Trophoblast cell (in vitro differentiated cells and primary cell): ENCODE data around the gene ATP13A2.
A peak's percentile ranks its signal among the peaks of the same experiment; 100 is the strongest.
"Not testable (repeated sequence)": the region's sequence is repeated elsewhere in the genome, so short reads cannot be mapped to it uniquely, and the experiment has no call there.

Source experiments
- DNase-seq, 2 donors: peaks; one replicate each; pipeline ENCODE4 v3.0.0-alpha.2; 2016
- H2AFZ ChIP-seq: 2 replicates; pipeline ENCODE4 v1.6.1; 2013; ENCODE audit warnings: low read length, moderate library complexity, mild to moderate bottlenecking; ENCODE audit not compliant: insufficient read depth, poor library complexity
- H2AK5ac ChIP-seq: 2 replicates; pipeline ENCODE4 v1.6.1; 2013; ENCODE audit warnings: mild to moderate bottlenecking, low read length
- H2BK120ac ChIP-seq: 2 replicates; pipeline ENCODE4 v1.6.1; 2013; ENCODE audit warnings: low read length, mild to moderate bottlenecking, moderate library complexity; ENCODE audit not compliant: insufficient read depth, poor library complexity
- H2BK12ac ChIP-seq: 2 replicates; pipeline ENCODE4 v1.6.1; 2013; ENCODE audit warnings: mild to moderate bottlenecking, low read length, moderate library complexity
- H2BK5ac ChIP-seq: 2 replicates; pipeline ENCODE4 v1.6.1; 2013; ENCODE audit warnings: low read length, low read depth, moderate library complexity, mild to moderate bottlenecking; ENCODE audit not compliant: poor library complexity
- H3K14ac ChIP-seq: 2 replicates; pipeline ENCODE4 v1.6.1; 2013; ENCODE audit warnings: mild to moderate bottlenecking, low read length
- H3K18ac ChIP-seq: 2 replicates; pipeline ENCODE4 v1.6.1; 2013; ENCODE audit warnings: mild to moderate bottlenecking, low read length
- H3K23ac ChIP-seq: 2 replicates; pipeline ENCODE4 v1.6.1; 2013; ENCODE audit warnings: low read length
- H3K27ac ChIP-seq: 2 replicates; pipeline ENCODE4 v1.5.1; 2013; ENCODE audit warnings: low read depth, mild to moderate bottlenecking, inconsistent platforms, low read length, moderate library complexity
- H3K27me3 ChIP-seq: 2 replicates; pipeline ENCODE4 v1.6.1; 2013; ENCODE audit warnings: inconsistent platforms, mild to moderate bottlenecking, low read length, moderate library complexity; ENCODE audit not compliant: insufficient read depth
- H3K36me3 ChIP-seq, 2 experiments: 1 replicate in 1 of 2; 2 replicates in 1 of 2; pipeline ENCODE4 v1.6.1; 2013; ENCODE audit warnings: low read length in 2 of 2, mild to moderate bottlenecking in 2 of 2, moderate library complexity in 1 of 2; ENCODE audit not compliant: insufficient read depth in 2 of 2, control insufficient read depth in 1 of 2
- H3K4ac ChIP-seq: 2 replicates; pipeline ENCODE4 v1.6.1; 2013; ENCODE audit warnings: low read depth, mild to moderate bottlenecking, low read length, moderate library complexity
- H3K4me1 ChIP-seq, 2 experiments: 1 replicate in 1 of 2; 2 replicates in 1 of 2; pipeline ENCODE4 v1.6.1; 2013; ENCODE audit warnings: low read length in 2 of 2, mild to moderate bottlenecking in 2 of 2, moderate library complexity in 1 of 2; ENCODE audit not compliant: insufficient read depth in 2 of 2, control insufficient read depth in 1 of 2
- H3K4me2 ChIP-seq: 2 replicates; pipeline ENCODE4 v1.6.1; 2013; ENCODE audit warnings: inconsistent platforms, mild to moderate bottlenecking, low read length, moderate library complexity
- H3K4me3 ChIP-seq: 2 replicates; pipeline ENCODE4 v1.5.1; 2013; ENCODE audit warnings: mild to moderate bottlenecking, low read depth, low read length, inconsistent platforms
- H3K79me1 ChIP-seq: one replicate; pipeline ENCODE4 v1.6.1; 2013; ENCODE audit warnings: low read length
- H3K79me2 ChIP-seq: 2 replicates; pipeline ENCODE4 v1.6.1; 2013; ENCODE audit warnings: low read length, mild to moderate bottlenecking; ENCODE audit not compliant: control insufficient read depth, insufficient read depth, poor library complexity
- H3K9ac ChIP-seq: 2 replicates; pipeline ENCODE4 v1.6.1; 2013; ENCODE audit warnings: mild to moderate bottlenecking, low read length
- H3K9me3 ChIP-seq: 2 replicates; pipeline ENCODE4 v1.6.1; 2013; ENCODE audit warnings: low read depth, mild to moderate bottlenecking, control low read depth, inconsistent platforms, low read length; ENCODE audit not compliant: insufficient read depth
- H4K12ac ChIP-seq: 2 replicates; pipeline ENCODE4 v1.6.1; 2013; ENCODE audit warnings: low read depth, mild to moderate bottlenecking, low read length, moderate library complexity
- H4K8ac ChIP-seq: 2 replicates; pipeline ENCODE4 v1.6.1; 2013; ENCODE audit warnings: low read depth, mild to moderate bottlenecking, low read length, moderate library complexity
- H4K91ac ChIP-seq: one replicate; pipeline ENCODE4 v1.6.1; 2013; ENCODE audit warnings: low read depth, mild to moderate bottlenecking, low read length, moderate library complexity
- WGBS: extraction: QIAGEN DNeasy Blood & Tissue Kit; methylation state at CpG from one replicate; pipeline ENCODE4 v1.1.7; 2013; ENCODE audit warnings: missing lambda C conversion rate; ENCODE audit not compliant: insufficient read length, insufficient coverage; ENCODE audit errors: extremely low coverage; 5-methylcytosine and 5-hydroxymethylcytosine counted together

ATP13A2 gene

DNA sequence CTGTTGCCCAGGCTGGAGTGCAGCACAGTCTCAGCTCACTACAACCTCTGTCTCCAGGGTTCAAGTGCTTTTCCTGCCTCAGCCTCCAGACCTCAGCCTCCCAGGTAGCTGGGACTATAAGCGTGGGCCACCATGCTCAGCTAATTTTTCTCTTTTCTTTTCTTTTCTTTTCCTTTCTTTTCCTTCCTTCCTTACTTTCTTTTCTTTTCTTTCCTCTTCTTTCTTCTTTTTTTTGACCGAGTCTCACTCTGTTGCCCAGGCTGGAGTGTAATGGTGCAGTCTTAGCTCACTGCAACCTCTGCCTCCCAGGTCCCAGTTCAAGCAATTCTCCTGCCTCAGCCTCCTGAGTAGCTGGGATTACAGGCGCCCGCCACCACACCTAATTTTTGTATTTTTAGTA lies 47.6 kb downstream of the ATP13A2 start:
- WGBS: no CpG with 5 or more reads among the region's 4 CpGs

DNA sequence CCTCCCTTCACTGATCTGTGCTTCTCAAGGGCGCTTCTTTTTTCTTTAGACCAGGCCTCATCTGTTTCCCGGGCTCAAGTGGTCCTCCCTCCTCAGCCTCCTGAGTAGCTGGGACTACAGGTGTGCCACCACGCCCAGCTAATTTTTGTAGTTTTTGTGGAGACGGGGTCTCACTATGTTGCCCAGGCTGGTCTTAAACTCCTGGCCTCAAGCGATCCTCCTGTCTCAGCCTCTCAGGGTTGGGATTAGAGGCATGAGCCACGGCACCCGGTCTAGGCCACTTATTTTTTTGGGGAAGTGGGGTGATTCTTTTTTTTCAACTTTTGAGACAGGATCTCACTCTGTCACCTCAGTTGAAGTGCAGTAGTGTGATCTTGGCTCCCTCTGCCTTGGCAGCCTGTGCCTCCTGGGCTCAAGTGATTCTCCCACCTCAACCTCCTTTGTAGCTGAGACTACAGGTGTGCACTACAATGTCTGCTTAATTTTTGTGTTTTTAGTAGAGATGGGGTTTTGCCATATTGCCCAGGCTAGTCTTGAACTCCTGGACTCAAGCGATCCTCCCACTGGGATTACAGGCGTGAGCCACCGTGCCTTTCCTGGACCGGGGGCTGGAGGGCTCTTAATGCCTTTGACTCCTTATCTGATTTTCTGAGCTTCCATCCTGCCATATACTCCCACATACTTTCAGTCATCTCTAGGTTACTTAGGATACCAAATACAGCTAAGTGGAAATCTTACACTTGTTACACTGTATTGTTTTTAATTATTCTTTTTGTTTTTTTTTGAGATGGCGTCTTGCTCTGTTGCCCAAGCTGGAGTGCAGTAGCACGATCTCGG lies 50.2 kb downstream of the ATP13A2 start:
- H2BK12ac ChIP-seq: no peak overlapping the region
- WGBS: no CpG with 5 or more reads among the region's 14 CpGs
- DNase-seq: no peak

More for the DNA sequence above, 47.6 kb downstream of the ATP13A2 start:
- not testable (repeated sequence) for H3K9ac ChIP-seq, H3K79me2 ChIP-seq, H2BK5ac ChIP-seq, H3K4me2 ChIP-seq, H4K8ac ChIP-seq, H3K4me3 ChIP-seq, H3K4me1 ChIP-seq, DNase-seq, H4K12ac ChIP-seq, H3K18ac ChIP-seq, H3K23ac ChIP-seq, H2BK120ac ChIP-seq, H3K27me3 ChIP-seq, H3K9me3 ChIP-seq, H2BK12ac ChIP-seq, H2AFZ ChIP-seq, H3K4ac ChIP-seq, H3K27ac ChIP-seq, H2AK5ac ChIP-seq, H3K14ac ChIP-seq, H3K79me1 ChIP-seq, H4K91ac ChIP-seq
- peaks cover 7 to 10% of the 10 kb centered on the region in 2 experiments for H3K36me3 ChIP-seq

DNA sequence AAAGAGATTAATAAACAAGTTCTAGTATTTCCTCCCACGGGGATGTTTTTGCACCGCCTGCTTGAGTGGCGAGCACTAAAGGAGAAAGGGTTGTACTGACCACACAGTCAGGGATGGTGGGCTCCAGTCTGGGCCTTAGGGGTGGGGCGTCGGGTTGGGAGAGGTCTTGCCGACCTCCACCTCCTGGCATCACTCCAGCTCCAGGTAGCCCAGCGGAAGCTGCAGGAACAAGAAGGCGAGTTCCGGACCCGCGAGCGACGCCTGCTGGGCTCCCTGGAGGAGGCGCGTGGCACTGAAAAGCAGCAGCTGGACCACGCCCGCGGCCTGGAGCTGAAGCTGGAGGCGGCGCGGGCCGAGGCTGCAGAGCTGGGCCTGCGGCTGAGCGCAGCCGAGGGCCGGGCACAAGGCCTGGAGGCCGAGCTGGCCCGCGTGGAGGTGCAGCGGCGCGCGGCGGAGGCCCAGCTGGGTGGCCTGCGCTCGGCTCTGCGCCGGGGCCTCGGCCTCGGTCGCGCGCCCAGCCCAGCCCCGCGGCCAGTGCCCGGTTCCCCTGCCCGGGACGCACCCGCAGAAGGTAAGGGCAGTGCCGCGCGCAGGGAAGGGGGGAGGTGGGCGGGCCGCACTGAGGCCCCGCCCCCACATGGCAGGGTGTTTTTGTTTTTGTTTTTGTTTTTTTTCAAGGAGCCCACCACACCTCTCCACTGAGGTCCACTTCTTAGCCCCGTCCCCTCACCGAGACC lies 51.0 kb downstream of the ATP13A2 start:
- peak overlapping the region; percentile 71 for H3K4me3 ChIP-seq
- H2BK5ac ChIP-seq: no peak overlapping the region
- peak; percentile 96 for DNase-seq
- no peak overlapping the region for H2AK5ac ChIP-seq
- peaks cover 3% of the 10 kb centered on the region for H3K79me1 ChIP-seq
- peak overlapping the region; percentile 68 for H2AFZ ChIP-seq
- peak overlapping the region; percentile 20 for H3K27ac ChIP-seq
- no peak overlapping the region for H2BK120ac ChIP-seq
- no peaks in the 10 kb centered on the region for H3K9me3 ChIP-seq
- H3K27me3 ChIP-seq: no peaks in the 10 kb centered on the region
- peak overlapping the region; percentile 25 for H3K18ac ChIP-seq
- H4K8ac ChIP-seq: peak overlapping the region; percentile 84
- no peak overlapping the region for H3K4ac ChIP-seq
- peak overlapping the region; percentile 83 for H3K9ac ChIP-seq
- H3K36me3 ChIP-seq: peaks cover under 1 to 2% of the 10 kb centered on the region in 2 experiments
- H2BK12ac ChIP-seq: no peak overlapping the region
- H3K4me1 ChIP-seq: no peaks in the 10 kb centered on the region
- H3K79me2 ChIP-seq: no peaks in the 10 kb centered on the region
- peak overlapping the region; percentile 36 for H3K14ac ChIP-seq
- H4K91ac ChIP-seq: peak overlapping the region; percentile 50
- H3K23ac ChIP-seq: no peak overlapping the region
- no peak overlapping the region for H4K12ac ChIP-seq
- peak overlapping the region; percentile 80 for H3K4me2 ChIP-seq
- WGBS: no CpG with 5 or more reads among the region's 57 CpGs

More for the DNA sequence above, 50.2 kb downstream of the ATP13A2 start:
- H3K14ac ChIP-seq: no peak overlapping the region
- no peak overlapping the region for H4K12ac ChIP-seq
- peaks cover 3% of the 10 kb centered on the region for H3K79me1 ChIP-seq
- H3K4me1 ChIP-seq: no peaks in the 10 kb centered on the region
- H3K9ac ChIP-seq: no peak overlapping the region
- no peaks in the 10 kb centered on the region for H3K27me3 ChIP-seq
- no peaks in the 10 kb centered on the region for H3K9me3 ChIP-seq
- no peak overlapping the region for H3K4ac ChIP-seq
- H3K23ac ChIP-seq: no peak overlapping the region
- peak overlapping the region; percentile 68 for H2AFZ ChIP-seq
- peaks cover 8 to 10% of the 10 kb centered on the region in 2 experiments for H3K36me3 ChIP-seq
- peak overlapping the region; percentile 84 for H4K8ac ChIP-seq
- H2BK120ac ChIP-seq: no peak overlapping the region
- H2BK5ac ChIP-seq: no peak overlapping the region
- H3K79me2 ChIP-seq: no peaks in the 10 kb centered on the region
- H2AK5ac ChIP-seq: no peak overlapping the region
- no peak overlapping the region for H3K27ac ChIP-seq
- H3K4me2 ChIP-seq: peak overlapping the region; percentile 80
- peak overlapping the region; percentile 50 for H4K91ac ChIP-seq
- H3K18ac ChIP-seq: no peak overlapping the region
- no peak overlapping the region for H3K4me3 ChIP-seq

DNA sequence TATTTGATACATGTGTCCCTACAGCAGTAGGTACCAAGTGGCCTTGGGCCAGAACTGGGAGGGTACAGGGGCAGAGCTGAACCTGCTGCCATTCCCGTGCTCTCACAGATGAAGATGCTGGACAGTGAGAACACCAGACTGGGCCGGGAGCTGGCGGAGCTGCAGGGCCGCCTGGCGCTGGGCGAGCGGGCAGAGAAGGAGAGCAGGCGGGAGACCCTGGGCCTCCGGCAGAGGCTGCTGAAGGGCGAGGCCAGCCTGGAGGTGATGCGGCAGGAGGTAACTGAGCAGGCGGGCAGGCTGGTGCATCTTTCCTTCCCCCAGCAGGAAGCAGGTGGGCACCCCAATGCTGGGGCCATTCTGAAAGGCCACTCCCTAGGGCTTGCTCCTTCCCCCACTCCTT lies 53.3 kb downstream of the ATP13A2 start:
- Histone ChIP-seq H3K4me1 (no peaks in the 10 kb centered on the region), H4K12ac (no peak overlapping the region), H3K18ac (no peak overlapping the region), H3K79me1 (peaks cover 3% of the 10 kb centered on the region), H3K27me3 (no peaks in the 10 kb centered on the region), H3K4ac (no peak overlapping the region), H4K8ac (no peak overlapping the region), H2BK5ac (no peak overlapping the region), H2BK12ac (no peak overlapping the region), H3K9ac (no peak overlapping the region), H3K79me2 (no peaks in the 10 kb centered on the region), H3K4me2 (no peak overlapping the region), H3K4me3 (no peak overlapping the region), H2AFZ (no peak overlapping the region), H3K23ac (no peak overlapping the region), H3K27ac (no peak overlapping the region), H3K36me3 (peaks cover 4 to 5% of the 10 kb centered on the region in 2 experiments), H3K14ac (no peak overlapping the region), H4K91ac (no peak overlapping the region), H2BK120ac (no peak overlapping the region), H3K9me3 (no peaks in the 10 kb centered on the region), H2AK5ac (no peak overlapping the region)
- WGBS: no CpG with 5 or more reads among the region's 12 CpGs
- no peak for DNase-seq
